ENCODE measurements around the gene SEL1L3.

DNA sequence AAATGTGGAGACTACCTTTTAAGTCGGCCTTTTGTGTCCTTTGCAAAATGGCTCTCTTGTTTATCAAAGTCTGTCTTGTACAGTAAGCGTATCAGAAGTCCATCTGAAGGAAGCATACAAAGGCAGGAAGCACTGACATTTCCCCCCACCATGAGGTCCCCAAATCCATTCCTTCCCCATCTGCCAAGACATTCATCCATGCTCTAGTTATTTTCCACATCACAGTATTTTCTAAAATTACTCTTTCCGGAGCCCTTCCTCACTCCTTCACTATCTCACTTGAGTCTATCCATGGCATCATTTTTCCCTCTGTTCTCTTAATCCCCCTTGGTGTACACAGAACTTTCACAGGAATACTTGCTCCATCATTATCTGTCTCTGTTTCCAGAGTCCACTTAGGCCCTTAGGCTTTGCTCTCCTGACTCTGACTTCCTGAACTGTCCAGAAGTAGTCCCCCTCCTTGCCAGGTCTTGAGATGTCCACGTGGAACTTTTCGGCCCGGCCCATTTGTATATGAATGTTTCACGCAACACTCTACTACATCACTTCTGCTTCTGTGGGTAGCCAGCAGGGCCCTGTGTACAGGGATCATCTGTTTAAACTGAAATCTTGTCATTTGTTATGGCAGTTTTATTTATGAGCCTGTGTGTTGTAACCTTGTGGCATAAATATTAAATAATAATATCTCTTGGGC lies 2.1 kb downstream of the SEL1L3 start:
- TF ChIP-seq CTCF (IDR thresholded peaks at IDR 0.05) (no peak), YY1 (IDR thresholded peaks at IDR 0.05; ENCODE audit: low read depth) (no peak), EP300 (IDR thresholded peaks at IDR 0.05; ENCODE audit: borderline replicate concordance in 1 of 2, low read depth in 1 of 2, low read length in 1 of 2) (no peak), GATA2 (CRISPR knock-in tag; IDR thresholded peaks at IDR 0.05) (no peak), EZH2phosphoT487 (IDR thresholded peaks at IDR 0.05; ENCODE audit: borderline replicate concordance, low read depth) (no peak), POLR2AphosphoS5 (IDR thresholded peaks at IDR 0.05; ENCODE audit: low read depth, low read length) (no peak), RAD21 (IDR thresholded peaks at IDR 0.05; ENCODE audit: low read length) (no peak), SIN3A (IDR thresholded peaks at IDR 0.05; ENCODE audit: borderline replicate concordance, low read depth, low read length) (no peak), TAF1 (IDR thresholded peaks at IDR 0.05; ENCODE audit: borderline replicate concordance, low read depth, low read length) (no peak), REST (IDR thresholded peaks at IDR 0.05; ENCODE audit: low read depth, low read length) (no peak), RCOR1 (IDR thresholded peaks at IDR 0.05; ENCODE audit: low read length) (no peak)
